SK-N-SH treated with all-trans-retinoic acid at 6 μM for 48 hours (cell line): ENCODE measurements around the gene MAPK8IP3.

Experiments
- ATAC-seq: fragments of 200-7000 bp; cut with Tn5 transposase; 3 replicates; pipeline ENCODE4 v1.9.1; 2020; ENCODE audit warnings: mild to moderate bottlenecking, moderate library complexity
- ARNTL ChIP-seq: fragments of 450-650 bp; formaldehyde crosslinking; IDR thresholded peaks from 2 replicates; pipeline ENCODE4 v1.5.0; 2020; ENCODE audit warnings: low read depth, mild to moderate bottlenecking, moderate library complexity, borderline replicate concordance
- BACH2 ChIP-seq: fragments of 250-450 bp; sonication (Bioruptor Pico); IDR thresholded peaks from 2 replicates; pipeline ENCODE4 v1.9.0; 2021; ENCODE audit warnings: mild to moderate bottlenecking, borderline replicate concordance
- CREB5 ChIP-seq: fragments of 250-450 bp; sonication (Bioruptor Pico); IDR thresholded peaks from 2 replicates; pipeline ENCODE4 v1.5.1; 2020; ENCODE audit warnings: low read depth, mild to moderate bottlenecking, moderate library complexity
- CSDC2 ChIP-seq: fragments of 250-450 bp; sonication (Bioruptor Pico); IDR thresholded peaks from 2 replicates; pipeline ENCODE4 v1.5.0; 2020; ENCODE audit warnings: mild to moderate bottlenecking, moderate library complexity
- CSRNP3 ChIP-seq: fragments of 250-450 bp; sonication (Bioruptor Pico); IDR thresholded peaks from 2 replicates; pipeline ENCODE4 v1.5.1; 2021; ENCODE audit warnings: mild to moderate bottlenecking, moderate library complexity
- ESRRG ChIP-seq: fragments of 250-450 bp; sonication (Bioruptor Pico); IDR thresholded peaks from 2 replicates; pipeline ENCODE4 v1.6.1; 2021; ENCODE audit warnings: mild to moderate bottlenecking
- GLIS3 ChIP-seq: fragments of 250-450 bp; sonication (Bioruptor Pico); IDR thresholded peaks from 2 replicates; pipeline ENCODE4 v1.5.0; 2020; ENCODE audit warnings: mild to moderate bottlenecking, moderate library complexity
- ISL1 ChIP-seq: fragments of 250-450 bp; sonication (Bioruptor Pico); IDR thresholded peaks from 2 replicates; pipeline ENCODE4 v2.1.2; 2022; ENCODE audit warnings: mild to moderate bottlenecking, moderate library complexity
- OSR1 ChIP-seq: fragments of 250-450 bp; sonication (Bioruptor Pico); IDR thresholded peaks from 2 replicates; pipeline ENCODE4 v1.8.0; 2022; ENCODE audit warnings: moderate library complexity, mild to moderate bottlenecking, inconsistent platforms
- PATZ1 ChIP-seq: fragments of 250-450 bp; sonication (Bioruptor Pico); IDR thresholded peaks from 2 replicates; pipeline ENCODE4 v1.8.0; 2020; ENCODE audit warnings: mild to moderate bottlenecking, moderate library complexity, borderline replicate concordance
- POU6F1 ChIP-seq: fragments of 250-450 bp; sonication (Bioruptor Pico); IDR thresholded peaks from 2 replicates; pipeline ENCODE4 v1.8.0; 2021; ENCODE audit warnings: low read depth, mild to moderate bottlenecking, moderate library complexity, borderline replicate concordance
- PPARA ChIP-seq: fragments of 250-450 bp; sonication (Bioruptor Pico); IDR thresholded peaks from 2 replicates; pipeline ENCODE4 v1.5.0; 2020; ENCODE audit warnings: mild to moderate bottlenecking, borderline replicate concordance
- RARB ChIP-seq: fragments of 250-450 bp; sonication (Bioruptor Pico); IDR thresholded peaks from 2 replicates; pipeline ENCODE4 v1.8.0; 2021; ENCODE audit warnings: mild to moderate bottlenecking, moderate library complexity
- SNAI2 ChIP-seq: fragments of 250-450 bp; sonication (Bioruptor Pico); IDR thresholded peaks from 2 replicates; pipeline ENCODE4 v1.5.0; 2020; ENCODE audit warnings: mild to moderate bottlenecking, moderate library complexity
- TCF4 ChIP-seq: fragments of 250-450 bp; sonication (Bioruptor Pico); IDR thresholded peaks from 2 replicates; pipeline ENCODE4 v1.8.0; 2021; ENCODE audit warnings: mild to moderate bottlenecking, moderate library complexity, borderline replicate concordance
- TOX ChIP-seq: fragments of 250-450 bp; sonication (Bioruptor Pico); IDR thresholded peaks from 2 replicates; pipeline ENCODE4 v1.8.0; 2021; ENCODE audit warnings: mild to moderate bottlenecking, moderate library complexity, borderline replicate concordance
- TSHZ2 ChIP-seq: fragments of 250-450 bp; sonication (Bioruptor Pico); IDR thresholded peaks from 2 replicates; pipeline ENCODE4 v1.5.0; 2020; ENCODE audit warnings: mild to moderate bottlenecking, moderate library complexity
- ZC3H10 ChIP-seq: fragments of 250-450 bp; sonication (Bioruptor Pico); IDR thresholded peaks from 2 replicates; pipeline ENCODE4 v1.5.1; 2021; ENCODE audit warnings: mild to moderate bottlenecking, moderate library complexity
- ZFP3 ChIP-seq: fragments of 250-450 bp; sonication (Bioruptor Pico); IDR thresholded peaks from 2 replicates; pipeline ENCODE4 v1.5.0; 2020; ENCODE audit warnings: mild to moderate bottlenecking, moderate library complexity
- ZFP30 ChIP-seq: fragments of 450-650 bp; formaldehyde crosslinking; IDR thresholded peaks from 2 replicates; pipeline ENCODE4 v1.5.0; 2022; ENCODE audit warnings: mild to moderate bottlenecking, moderate library complexity
- ZNF565 ChIP-seq: fragments of 450-650 bp; formaldehyde crosslinking; conservative IDR thresholded peaks from 2 replicates; pipeline ENCODE4 v1.5.0; 2020; ENCODE audit warnings: low read depth, mild to moderate bottlenecking, moderate library complexity
- ZNF70 ChIP-seq: fragments of 450-650 bp; formaldehyde crosslinking; IDR thresholded peaks from 2 replicates; pipeline ENCODE4 v1.5.0; 2020; ENCODE audit warnings: mild to moderate bottlenecking, moderate library complexity
- ZNF8 ChIP-seq: fragments of 450-650 bp; formaldehyde crosslinking; IDR thresholded peaks from 2 replicates; pipeline ENCODE4 v1.5.0; 2020; ENCODE audit warnings: mild to moderate bottlenecking, moderate library complexity

The MAPK8IP3 gene

GRCh38 chr16:1745181-1745899 lies 39.3 kb downstream of the MAPK8IP3 start:
- ATAC-seq, result peak; percentile 27
- TF ChIP-seq ISL1 (CRISPR knock-in tag) (no peak), TSHZ2 (no peak), ZC3H10 (no peak), ESRRG (CRISPR knock-in tag) (no peak), BACH2 (CRISPR knock-in tag) (no peak), PATZ1 (CRISPR knock-in tag) (no peak), ARNTL (CRISPR knock-in tag) (no peak), POU6F1 (CRISPR knock-in tag) (no peak), GLIS3 (CRISPR knock-in tag) (no peak), ZNF70 (CRISPR knock-in tag) (no peak), ZFP30 (CRISPR knock-in tag) (no peak), PPARA (CRISPR knock-in tag) (no peak), OSR1 (CRISPR knock-in tag) (no peak), TCF4 (CRISPR knock-in tag) (no peak), TOX (no peak), SNAI2 (no peak), CREB5 (CRISPR knock-in tag) (no peak), ZFP3 (CRISPR knock-in tag) (no peak), ZNF8 (no peak), RARB (no peak)
- TF ChIP-seq, all 23 proteins: peak for 0

- ATAC-seq, result peak; percentile 54
- TF ChIP-seq SNAI2 (no peak), TSHZ2 (no peak), ISL1 (CRISPR knock-in tag) (no peak), ESRRG (CRISPR knock-in tag) (no peak), CSDC2 (no peak), TOX (no peak), ZNF70 (CRISPR knock-in tag) (no peak), CSRNP3 (CRISPR knock-in tag) (no peak), BACH2 (CRISPR knock-in tag) (no peak), PPARA (CRISPR knock-in tag) (no peak), ZFP30 (CRISPR knock-in tag) (no peak), RARB (no peak), POU6F1 (CRISPR knock-in tag) (no peak), ZNF565 (CRISPR knock-in tag) (no peak), ARNTL (CRISPR knock-in tag) (no peak), ZFP3 (CRISPR knock-in tag) (no peak)
These were observed 40.1 kb downstream of the MAPK8IP3 start for GRCh38 chr16:1745900-1746692.
